Measurements from ENCODE around the gene ITGB2. TPM values are rescaled to one million over a fixed set of nuclear protein-coding genes. Genes with fewer than 3 reads are reported as not detected.

The ITGB2 gene
- total and polyA plus RNA-seq, 11 donors, result 6.1 to 253 (median 20.6) TPM

- DNase-seq (peak; percentile 72 to 90 (median 83)), ATAC-seq (peak; percentile 58 to 92 (median 87))
- H3K36me3 ChIP-seq, result peaks cover 0 to 16% (median 12%) of the 10 kb centered on the region in 9 donors
- TF ChIP-seq POLR2A (IDR thresholded peaks at IDR 0.05) (peak in 1 of 2 donors; percentile 70), CTCF (IDR thresholded peaks at IDR 0.05) (no peak)
- intact Hi-C loops (cut with DNase I), result loop anchor here in 5 of 10 donors (5.0 to 10.0 kb wide), 7 partner anchors 65 to 495 kb away; partner anchors contain the start of genes SUMO3 (in 2 of the 5), POFUT2 (in 1 of the 5), PTTG1IP (in 1 of the 5) and UBE2G2 (in 1 of the 5)
- H3K27ac ChIP-seq, result peak within 1 kb of the TSS; percentile 9 to 88 (median 78)
- peaks cover 0 to 37% (median 29%) of the 10 kb centered on the region in 12 donors for H3K4me1 ChIP-seq
- H3K9me3 ChIP-seq, result no peaks in the 10 kb centered on the region
- H3K27me3 ChIP-seq, result peaks cover 0 to 5% (median 0%) of the 10 kb centered on the region in 9 donors
- 2 to 15% (median 7%) methylated on average over 15 to 69 of the region's 69 CpGs for WGBS, 4 donors
- peak within 1 kb of the TSS; percentile 74 to 99 (median 82) for H3K4me3 ChIP-seq
These were observed 18.9 kb upstream of the ITGB2 start, which contains the start of gene SLX9 for GRCh38 chr21:44939532-44940115. TSS of gene SLX9 (plus strand) at chr21:44940029. CDS start at chr21:44940058, 29 bp downstream.

GRCh38 chr21:44938772-44939531 lies 18.3 kb upstream of the ITGB2 start:
- Histone ChIP-seq H3K27ac (peak overlapping the region in 9 of 12 donors; percentile 70 to 88 (median 78)), H3K27me3 (peaks cover 0 to 12% (median 0%) of the 10 kb centered on the region in 9 donors), H3K36me3 (peaks cover 0 to 10% (median 5%) of the 10 kb centered on the region in 9 donors), H3K4me3 (peak overlapping the region; percentile 74 to 99 (median 82)), H3K9me3 (no peaks in the 10 kb centered on the region), H3K4me1 (peaks cover 0 to 37% (median 29%) of the 10 kb centered on the region in 12 donors)
- no peak for TF ChIP-seq POLR2A (IDR thresholded peaks at IDR 0.05)
- no peak for TF ChIP-seq CTCF (IDR thresholded peaks at IDR 0.05)
- peak in 1 of 5 donors; percentile 37 for DNase-seq
- 81 to 90% (median 87%) methylated on average over 17 to 18 of the region's 18 CpGs for WGBS, 4 donors
- no peak for ATAC-seq
- intact Hi-C loops (cut with DNase I), result loop anchor here in 5 of 10 donors (5.0 to 10.0 kb wide), 4 partner anchors 64 to 137 kb away; partner anchors contain the start of genes SUMO3 (in 2 of the 5), PTTG1IP (in 1 of the 5) and UBE2G2 (in 1 of the 5)

GRCh38 chr21:44935533-44935927 lies 14.8 kb upstream of the ITGB2 start:
- peaks cover 14 to 42% (median 27%) of the 10 kb centered on the region in 9 donors for H3K27me3 ChIP-seq
- H3K4me3 ChIP-seq, result no peak overlapping the region
- no peak for TF ChIP-seq CTCF (IDR thresholded peaks at IDR 0.05)
- TF ChIP-seq POLR2A (IDR thresholded peaks at IDR 0.05), result no peak
- no peak overlapping the region for H3K27ac ChIP-seq
- intact Hi-C loops (cut with DNase I), result loop anchor here in 5 of 10 donors (5.0 to 10.0 kb wide), 4 partner anchors 61 to 133 kb away; partner anchors contain the start of genes SUMO3 (in 2 of the 5), PTTG1IP (in 1 of the 5) and UBE2G2 (in 1 of the 5)
- peaks cover 0 to 44% (median 28%) of the 10 kb centered on the region in 12 donors for H3K4me1 ChIP-seq
- WGBS, 4 donors, result 91 to 94% (median 93%) methylated on average over 8 to 10 of the region's 10 CpGs
- H3K36me3 ChIP-seq, result no peaks in the 10 kb centered on the region
- ATAC-seq, result no peak
- DNase-seq, result peak in 1 of 5 donors; percentile 51
- H3K9me3 ChIP-seq, result no peaks in the 10 kb centered on the region

Data from heart left ventricle (tissue), 16 donors.